Esophagus squamous epithelium (tissue), 5 donors: ENCODE data around the gene PRAMEF5. TPM values are rescaled to one million over a fixed set of nuclear protein-coding genes. Genes with fewer than 3 reads are reported as not detected.
A peak's percentile ranks its signal among the peaks of the same experiment; 100 is the strongest.
"Not testable (repeated sequence)": the region's sequence is repeated elsewhere in the genome, so short reads cannot be mapped to it uniquely, and the experiment has no call there.

Source experiments
- DNase-seq: peaks from one replicate; lab custom pipeline; 2025; lab: John Stamatoyannopoulos, UW
- H3K27ac ChIP-seq, 4 donors: fragments of 200-600 bp; sonication (generic); one replicate each; pipeline ENCODE4 v1.5.1; 2016 to 2019; ENCODE audit warnings: mild to moderate bottlenecking in 1 of 4
- H3K27me3 ChIP-seq, 4 donors: fragments of 200-600 bp; sonication (generic); 1 replicate in 3 of 4; 2 replicates in 1 of 4; pipeline versions ENCODE4 v1.5.1 to v1.6.0; 2017 to 2021; ENCODE audit warnings: antibody characterized with exemption in 1 of 4
- H3K36me3 ChIP-seq, 3 donors: fragments of 200-600 bp; sonication (generic); one replicate each; pipeline ENCODE4 v1.5.1; 2016 to 2019
- H3K4me1 ChIP-seq, 3 donors: fragments of 200-600 bp; sonication (generic); one replicate each; pipeline ENCODE4 v1.5.1; 2017 to 2019
- H3K4me3 ChIP-seq, 4 donors: fragments of 200-600 bp; sonication (generic); 1 replicate in 3 of 4; 2 replicates in 1 of 4; pipeline ENCODE4 v1.5.1; 2016 to 2019; ENCODE audit warnings: mild to moderate bottlenecking in 2 of 4, moderate library complexity in 1 of 4
- H3K9me3 ChIP-seq, 3 donors: fragments of 200-600 bp; sonication (generic); one replicate each; pipeline ENCODE4 v1.5.1; 2016 to 2019
- CTCF ChIP-seq, 6 experiments: fragments of 450-650 bp in 4 of 6; fragments of 200-600 bp in 2 of 6; sonication (generic) in 2 of 6; IDR thresholded peaks; one replicate each; pipeline ENCODE4 v1.5.1; 2016 to 2019; ENCODE audit warnings: antibody characterized with exemption in 6 of 6, mild to moderate bottlenecking in 4 of 6, moderate library complexity in 4 of 6
- POLR2A ChIP-seq, 4 donors: fragments of 450-650 bp; IDR thresholded peaks; one replicate each; pipeline ENCODE4 v1.6.1; 2017; ENCODE audit warnings: antibody characterized with exemption in 4 of 4, mild to moderate bottlenecking in 4 of 4, moderate library complexity in 3 of 4
- WGBS, 2 donors: methylation state at CpG; one replicate each; pipeline ENCODE4 v1.1.5; 2018; 5-methylcytosine and 5-hydroxymethylcytosine counted together
- intact Hi-C: fragments of 100-400 bp; cut with DNase I; formaldehyde crosslinking; loops from one replicate; pipeline ENCODE4 v1.15.0; 2022
- total RNA-seq, 4 donors: library from RNA; depleted of rRNA; stranded (reverse); fragments of >200 nt; gene quantifications; one replicate each; pipeline ENCODE4 v1.1.0, GENCODE V29; 2016
- donor health status: DM: yes; HTN: yes; CAD: no.

Gene PRAMEF5
- total RNA-seq, 4 donors from 2014 or later: not detected

- DNase-seq: no peak
- WGBS, 2 donors: 73 to 77% methylated on average over 7 of the region's 7 CpGs
- Histone ChIP-seq H3K4me3 (no peak overlapping the region), H3K4me1 (no peaks in the 10 kb centered on the region), H3K9me3 (no peaks in the 10 kb centered on the region), H3K36me3 (no peaks in the 10 kb centered on the region), H3K27ac (no peak overlapping the region), H3K27me3 (peaks cover 0 to 34% (median 0%) of the 10 kb centered on the region in 4 donors)
- intact Hi-C loops: no loop called here
- TF ChIP-seq CTCF (IDR thresholded peaks at IDR 0.05) (peak in 2 of 6 experiments; percentile 31 to 44), POLR2A (IDR thresholded peaks at IDR 0.05) (no peak)
Observed at GRCh38 chr1:13228343-13228781, 25.6 kb upstream of the PRAMEF5 start.

DNA sequence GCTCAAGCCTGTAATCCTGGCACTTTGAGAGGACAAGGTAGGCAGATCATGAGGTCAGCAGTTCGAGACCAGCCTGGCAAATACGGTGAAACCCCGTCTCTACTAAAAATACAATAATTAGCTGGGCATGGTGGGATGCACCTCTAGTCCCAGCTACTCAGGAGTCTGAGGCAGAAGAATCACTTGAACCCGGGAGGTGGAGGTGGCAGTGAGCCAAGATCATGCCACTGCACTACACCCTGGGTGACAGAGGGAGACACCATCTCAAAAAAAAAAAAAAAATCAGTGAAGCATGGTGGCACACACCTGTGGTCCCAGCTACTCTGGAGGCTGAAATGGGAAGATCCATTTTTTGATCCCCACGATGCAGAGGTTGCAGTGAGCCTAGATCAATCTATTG lies 23.9 kb upstream of the PRAMEF5 start:
- H3K4me1 ChIP-seq, H3K27ac ChIP-seq, H3K9me3 ChIP-seq, H3K4me3 ChIP-seq, H3K36me3 ChIP-seq, DNase-seq, intact Hi-C loops: not testable (repeated sequence)
- 76 to 77% methylated on average over 5 of the region's 5 CpGs for WGBS, 2 donors
- peaks cover 0 to 26% (median 0%) of the 10 kb centered on the region in 4 donors for H3K27me3 ChIP-seq

GRCh38 chr1:13230601-13231000 lies 23.4 kb upstream of the PRAMEF5 start:
- H3K4me1 ChIP-seq, H3K27ac ChIP-seq, intact Hi-C loops, H3K36me3 ChIP-seq, H3K9me3 ChIP-seq, H3K4me3 ChIP-seq, DNase-seq: not testable (repeated sequence)
- peaks cover 0 to 26% (median 0%) of the 10 kb centered on the region in 4 donors for H3K27me3 ChIP-seq
- 78 to 82% methylated on average over 2 of the region's 2 CpGs for WGBS, 2 donors

- DNase-seq, intact Hi-C loops: not testable (repeated sequence)
Observed at GRCh38 chr1:13231061-13231750, 22.8 kb upstream of the PRAMEF5 start.

GRCh38 chr1:13232056-13232455 lies 21.9 kb upstream of the PRAMEF5 start:
- H3K9me3 ChIP-seq, DNase-seq, H3K4me1 ChIP-seq, H3K36me3 ChIP-seq, H3K4me3 ChIP-seq, intact Hi-C loops, H3K27ac ChIP-seq: not testable (repeated sequence)
- WGBS, 2 donors: 53 to 69% methylated on average over 2 of the region's 2 CpGs
- H3K27me3 ChIP-seq: peaks cover 0 to 23% (median 0%) of the 10 kb centered on the region in 4 donors

More at GRCh38 chr1:13231061-13231750, 22.8 kb upstream of the PRAMEF5 start:
- H3K36me3 ChIP-seq, H3K27ac ChIP-seq, H3K4me3 ChIP-seq, H3K9me3 ChIP-seq, H3K4me1 ChIP-seq: not testable (repeated sequence)
- WGBS, 2 donors: 72 to 77% methylated on average over 7 of the region's 7 CpGs
- peaks cover 0 to 23% (median 0%) of the 10 kb centered on the region in 4 donors for H3K27me3 ChIP-seq

GRCh38 chr1:13234057-13234456 lies 19.9 kb upstream of the PRAMEF5 start:
- H3K27ac ChIP-seq: not testable (repeated sequence)

GRCh38 chr1:13237572-13237971 lies 16.4 kb upstream of the PRAMEF5 start:
- WGBS, 2 donors: 57 to 72% methylated on average over 2 to 4 of the region's 4 CpGs
- H3K4me3 ChIP-seq, H3K27me3 ChIP-seq, H3K27ac ChIP-seq, H3K9me3 ChIP-seq, intact Hi-C loops, H3K36me3 ChIP-seq, DNase-seq, H3K4me1 ChIP-seq: not testable (repeated sequence)

More at GRCh38 chr1:13234057-13234456, 19.9 kb upstream of the PRAMEF5 start:
- DNase-seq, H3K9me3 ChIP-seq, H3K36me3 ChIP-seq, H3K4me1 ChIP-seq, intact Hi-C loops, H3K4me3 ChIP-seq: not testable (repeated sequence)
- peaks cover 0 to 23% (median 0%) of the 10 kb centered on the region in 4 donors for H3K27me3 ChIP-seq
- 54 to 67% methylated on average over 1 of the region's 1 CpG for whole genome bisulfite sequencing, 2 donors

DNA sequence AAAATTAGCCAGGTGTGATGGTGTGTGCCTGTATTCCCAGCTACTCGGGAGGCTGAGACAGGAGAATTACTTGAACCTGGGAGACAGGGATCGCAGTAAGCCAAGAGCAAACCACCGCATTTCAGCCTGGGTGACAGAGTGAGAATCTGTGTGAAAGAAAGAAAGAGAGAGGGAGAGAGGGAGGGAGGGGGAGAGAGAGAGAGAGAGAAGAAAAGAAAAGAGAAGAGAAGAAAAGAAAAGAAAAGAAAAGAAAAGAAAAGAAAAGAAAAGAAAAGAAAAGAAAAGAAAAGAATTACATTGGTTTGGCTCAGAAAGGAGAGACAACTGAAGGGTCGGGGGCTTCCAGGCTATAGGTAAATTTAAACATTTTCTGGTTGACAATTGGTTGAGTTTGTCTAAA lies 14.4 kb upstream of the PRAMEF5 start:
- H3K27ac ChIP-seq, H3K4me1 ChIP-seq, DNase-seq, H3K27me3 ChIP-seq, intact Hi-C loops, H3K9me3 ChIP-seq, H3K4me3 ChIP-seq, H3K36me3 ChIP-seq: not testable (repeated sequence)
- WGBS, 2 donors: 70 to 77% methylated on average over 4 of the region's 4 CpGs

DNA sequence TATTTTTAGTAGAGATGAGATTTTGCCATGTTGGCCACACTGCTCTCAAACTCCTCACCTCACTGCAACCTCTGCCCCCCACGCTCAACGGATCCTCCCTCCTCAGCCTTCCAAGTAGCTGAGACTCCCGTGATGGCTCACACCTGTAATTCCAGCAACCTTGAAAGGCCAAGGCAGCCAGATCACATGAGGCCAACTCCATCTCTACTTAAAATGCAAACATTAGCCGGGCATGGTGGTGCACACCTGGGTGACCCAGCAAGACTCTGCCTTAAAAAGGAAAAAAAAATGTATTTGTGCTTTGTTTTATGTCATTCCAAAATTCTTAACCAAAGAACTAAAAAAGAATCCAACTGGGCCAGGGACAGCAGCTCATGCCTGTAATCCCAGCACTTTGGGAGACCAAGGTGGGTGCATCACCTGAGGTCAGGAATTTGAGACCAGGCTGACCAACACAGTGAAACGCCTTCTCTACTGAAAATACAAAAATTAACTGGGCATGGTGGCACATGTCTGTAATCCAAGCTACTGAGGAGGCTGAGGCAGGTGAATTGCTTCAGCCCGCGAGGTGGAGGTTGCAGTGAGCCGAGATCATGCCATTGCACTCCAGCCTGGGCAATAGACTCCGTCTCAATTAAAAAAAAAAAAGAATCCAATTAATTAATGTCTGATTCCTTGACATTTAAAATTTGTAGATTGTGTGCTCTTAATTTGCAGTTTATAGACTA lies 10.3 kb upstream of the PRAMEF5 start:
- H3K36me3 ChIP-seq, H3K27ac ChIP-seq, H3K9me3 ChIP-seq, H3K4me3 ChIP-seq, H3K4me1 ChIP-seq, H3K27me3 ChIP-seq, DNase-seq, intact Hi-C loops: not testable (repeated sequence)
- whole genome bisulfite sequencing, 2 donors: 79 to 80% methylated on average over 9 of the region's 9 CpGs

GRCh38 chr1:13245841-13246553 lies 8.0 kb upstream of the PRAMEF5 start:
- intact Hi-C loops: not testable (repeated sequence)

DNA sequence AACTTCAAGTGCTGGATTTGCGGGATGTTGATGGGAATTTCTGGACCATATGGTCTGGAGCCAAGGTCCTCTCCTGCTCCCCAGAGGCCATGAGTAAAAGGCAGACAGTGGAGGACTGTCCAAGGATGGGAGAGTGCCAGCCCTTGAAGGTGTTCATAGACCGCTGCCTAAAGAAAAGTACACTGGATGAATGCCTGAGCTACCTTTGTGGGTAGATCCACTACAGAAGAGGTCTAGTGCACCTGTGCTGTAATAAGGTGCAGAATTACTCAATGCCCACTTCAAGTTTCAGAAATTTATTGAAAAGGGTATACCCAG lies 7.5 kb upstream of the PRAMEF5 start:
- H3K27ac ChIP-seq, H3K4me3 ChIP-seq, H3K4me1 ChIP-seq, H3K9me3 ChIP-seq, intact Hi-C loops, DNase-seq, H3K36me3 ChIP-seq, H3K27me3 ChIP-seq: not testable (repeated sequence)
- 52 to 81% methylated on average over 1 to 2 of the region's 2 CpGs for WGBS, 2 donors

More at GRCh38 chr1:13245841-13246553, 8.0 kb upstream of the PRAMEF5 start:
- not testable (repeated sequence) for H3K36me3 ChIP-seq, H3K4me3 ChIP-seq, H3K9me3 ChIP-seq, H3K27me3 ChIP-seq, H3K27ac ChIP-seq, H3K4me1 ChIP-seq, DNase-seq
- 61 to 67% methylated on average over 3 to 4 of the region's 5 CpGs for WGBS, 2 donors
